Measurements from ENCODE around the gene OR52E5.

The OR52E5 gene

DNA sequence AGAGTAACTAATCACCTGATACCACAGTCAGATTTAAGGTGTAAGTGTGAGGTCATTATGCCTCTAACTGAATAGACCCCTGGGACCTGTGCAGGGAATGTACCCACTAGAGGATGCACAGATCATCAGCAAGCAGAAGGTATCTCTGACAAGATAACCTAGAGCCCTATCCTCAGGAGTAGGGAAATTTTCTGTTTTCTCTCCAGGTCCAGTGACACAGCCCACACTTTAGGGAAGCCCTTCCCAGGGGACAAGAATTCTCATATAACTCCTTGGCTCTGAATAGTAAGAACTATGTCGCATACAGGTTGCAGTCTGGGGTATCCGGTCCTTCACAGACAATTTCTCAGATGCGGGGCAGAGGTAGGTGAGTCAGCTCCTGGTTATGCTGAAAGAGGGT, at the start of gene OR52E5:
Gene OR52E5 (plus strand): TSS at position 301 of the 400 bp plus-strand sequence. CDS start 7,569 bp downstream, outside the sequence.
- no peak for DNase-seq

- DNase-seq: no peak
Measured at GRCh38 chr11:5846701-5847100, 46.3 kb upstream of the OR52E5 start.

- DNase-seq: no peak
Measured at GRCh38 chr11:5847711-5848110, 45.3 kb upstream of the OR52E5 start.

GRCh38 chr11:5851002-5851401, 42.0 kb upstream of the OR52E5 start:
- DNase-seq: no peak

DNA sequence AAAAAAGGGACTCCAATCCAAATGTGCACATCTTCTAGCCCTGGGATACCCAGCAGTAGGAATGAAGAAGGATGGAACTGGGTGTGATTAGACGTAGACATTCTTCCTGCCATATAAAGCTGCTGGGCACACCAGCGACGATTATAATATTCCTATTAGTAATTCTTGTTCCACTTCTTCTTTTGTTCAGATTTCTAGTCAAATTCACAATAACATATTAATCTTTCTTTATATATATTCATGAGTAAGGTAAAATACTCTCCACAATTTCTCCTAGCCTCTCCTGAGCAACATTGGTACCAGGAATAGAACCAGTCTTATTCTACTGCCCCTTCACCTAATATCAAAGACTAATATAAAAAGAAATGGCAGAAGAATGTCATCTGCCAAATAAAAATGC, 35.4 kb upstream of the OR52E5 start, which contains the start of gene OR52E8:
Gene OR52E8 (minus strand): TSS at position 101 of the 400 bp plus-strand sequence. CDS start 0 bp downstream, at position 101.
- no peak for DNase-seq

GRCh38 chr11:5865826-5866225, 27.2 kb upstream of the OR52E5 start:
- DNase-seq: no peak

DNA sequence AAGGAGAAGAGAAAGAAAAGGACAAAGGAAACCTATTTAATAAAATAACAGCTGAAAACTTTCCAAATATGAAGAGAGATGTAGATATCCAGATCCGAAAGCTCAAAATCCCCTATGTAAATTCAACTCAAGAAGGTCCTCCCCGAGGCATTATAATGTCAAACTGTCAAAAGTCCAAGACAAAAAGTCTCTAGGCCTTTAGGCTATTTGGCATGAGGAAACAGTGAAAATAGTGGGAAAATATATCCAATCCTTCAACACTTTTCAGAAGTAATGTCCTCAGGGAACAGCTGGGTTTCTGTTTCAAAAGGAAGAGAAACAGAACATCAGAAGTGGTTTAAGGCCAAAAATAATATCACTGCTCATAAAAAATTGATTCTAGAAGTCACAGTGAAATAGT, 14.4 kb upstream of the OR52E5 start:
- DNase-seq: no peak

- DNase-seq: no peak
Measured at GRCh38 chr11:5880329-5880728, 12.7 kb upstream of the OR52E5 start, which contains the start of gene OR52E4. OR52E4 (plus strand) TSS chr11:5880629; CDS start chr11:5884293, 3,664 bp downstream.

GRCh38 chr11:5881756-5882155, 11.3 kb upstream of the OR52E5 start:
- no peak for DNase-seq

- DNase-seq: no peak
Measured at GRCh38 chr11:5887172-5887571, 5.8 kb upstream of the OR52E5 start.

DNA sequence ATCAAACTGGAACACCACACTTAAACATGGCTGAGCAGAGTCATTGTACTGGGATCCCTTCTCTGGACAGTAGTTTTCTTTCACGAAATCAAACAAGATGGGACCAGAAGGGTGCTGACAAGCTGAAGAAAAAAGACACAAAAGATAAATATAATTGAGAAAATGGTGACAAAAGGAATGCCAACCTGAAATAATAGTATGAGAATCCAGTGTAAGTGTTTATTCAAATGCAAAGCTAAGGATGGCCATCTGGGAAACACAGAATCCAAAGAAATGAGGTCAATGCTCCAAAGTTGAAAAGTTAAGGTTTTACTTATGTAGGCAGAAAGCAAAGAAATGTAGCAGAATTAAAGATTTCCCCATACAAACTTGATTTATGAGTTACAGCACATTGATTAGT, 5.3 kb upstream of the OR52E5 start:
- DNase-seq: no peak

DNA sequence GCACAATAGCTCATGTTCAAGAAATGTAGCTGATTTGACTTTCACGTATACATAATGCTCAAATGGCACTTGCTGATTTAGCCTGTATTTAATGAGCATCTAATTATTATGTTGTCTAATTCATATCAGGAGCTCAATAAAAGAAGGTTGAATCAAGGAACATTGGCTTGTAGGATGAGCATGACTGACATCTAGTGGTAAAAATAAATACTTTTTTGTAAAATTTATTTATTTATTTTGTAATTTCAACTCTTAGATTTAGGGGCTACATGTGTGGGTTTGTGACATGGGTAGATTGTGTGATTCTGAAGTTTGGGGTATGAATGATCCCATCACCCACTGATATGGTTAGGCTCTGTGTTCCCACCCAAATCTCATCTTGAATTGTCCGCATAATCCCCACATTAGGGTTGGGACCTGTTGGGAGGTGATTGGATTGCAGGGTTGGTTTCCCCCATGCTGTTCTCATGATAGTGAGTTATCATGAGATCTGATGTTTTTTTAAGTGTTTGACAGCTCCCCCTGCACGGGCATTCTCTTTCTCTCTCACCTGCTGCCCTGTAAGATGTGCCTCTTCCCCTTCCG, 1.7 kb upstream of the OR52E5 start:
- no peak for DNase-seq

GRCh38 chr11:5899534-5899933, 6.5 kb downstream of the OR52E5 start:
- DNase-seq: no peak

DNA sequence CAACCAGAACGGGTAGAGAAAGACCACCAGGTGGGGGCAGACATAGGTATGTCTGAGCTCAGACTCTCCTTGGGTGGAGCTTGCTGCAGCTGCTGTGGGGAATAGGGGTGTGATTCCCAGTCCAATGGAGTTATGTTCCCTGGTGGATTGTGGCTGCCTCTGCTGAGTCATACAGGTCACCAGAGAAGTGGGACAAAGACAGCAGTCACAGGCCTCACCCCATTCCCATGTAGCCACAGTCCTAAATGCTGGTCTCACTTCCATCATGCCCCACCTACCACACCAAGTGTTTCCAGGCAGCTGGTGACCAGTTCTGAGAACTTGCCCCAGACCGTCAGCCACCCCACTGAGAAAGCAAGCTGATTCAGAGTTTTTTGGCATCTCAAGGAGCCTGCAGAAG, 17.5 kb downstream of the OR52E5 start:
- no peak for DNase-seq

- DNase-seq: no peak
Measured at GRCh38 chr11:5922749-5923426, 29.9 kb downstream of the OR52E5 start.

GRCh38 chr11:5923427-5923776, 30.4 kb downstream of the OR52E5 start:
- DNase-seq: no peak

DNA sequence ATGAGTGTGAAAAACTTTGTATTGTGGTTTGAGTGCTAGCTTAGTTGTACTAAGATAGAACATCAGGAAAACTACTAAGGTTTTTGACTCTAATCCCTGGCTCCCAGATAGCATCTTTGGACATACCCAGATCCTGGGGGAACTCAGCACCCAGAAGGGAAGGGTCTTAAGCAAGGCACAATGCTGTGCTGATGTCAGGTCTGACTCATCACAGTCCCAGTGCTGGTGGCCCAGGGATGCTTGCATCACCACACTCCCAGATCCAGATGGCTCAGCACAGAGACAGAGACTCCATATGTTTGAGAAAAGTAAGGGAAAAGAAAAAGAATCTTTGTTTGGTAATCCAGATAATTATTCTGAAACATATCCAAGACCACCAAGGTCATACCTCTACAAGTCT, 30.8 kb downstream of the OR52E5 start:
- DNase-seq: no peak

DNA sequence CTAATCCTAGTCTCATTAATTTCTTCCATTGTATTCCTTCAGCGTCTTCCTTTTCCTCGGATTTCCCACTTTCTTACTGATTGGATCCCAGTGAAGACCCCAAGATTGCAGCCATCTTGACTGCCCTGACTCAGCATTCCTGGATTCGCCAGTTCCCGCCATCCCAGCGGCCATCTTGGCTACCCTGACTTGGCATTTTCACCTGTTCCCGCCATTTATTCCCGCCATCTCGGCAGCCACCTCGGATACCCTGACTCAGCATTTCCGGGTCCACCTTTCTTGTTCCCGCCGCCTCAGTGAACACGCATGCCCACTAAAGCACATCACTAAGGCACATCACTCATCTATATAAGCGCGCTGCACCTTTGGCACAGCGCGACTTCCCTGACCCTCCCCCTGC, 35.3 kb downstream of the OR52E5 start:
- no peak for DNase-seq

DNA sequence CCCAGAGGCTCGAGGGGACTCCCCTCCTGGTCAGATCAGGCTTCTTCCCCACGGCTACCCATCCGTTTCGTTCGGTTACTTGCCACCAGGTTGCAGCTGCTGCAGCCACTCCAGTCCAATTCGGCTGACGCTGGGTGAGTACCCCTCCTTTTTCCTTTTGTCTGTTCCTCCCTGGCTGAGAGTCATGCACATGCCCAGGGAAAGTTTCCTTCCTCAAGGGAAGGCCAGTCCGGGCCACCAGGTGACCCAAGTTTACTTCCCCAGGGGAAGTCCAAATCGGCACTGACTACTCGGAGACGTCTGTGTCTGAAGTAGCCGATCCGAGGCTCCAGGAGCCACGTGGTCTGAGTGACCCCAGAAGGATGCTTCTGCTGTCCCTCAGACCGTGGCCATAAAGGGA, 35.8 kb downstream of the OR52E5 start:
- DNase-seq: no peak

- no peak for DNase-seq
Measured at GRCh38 chr11:5929571-5930368, 36.8 kb downstream of the OR52E5 start.

DNA sequence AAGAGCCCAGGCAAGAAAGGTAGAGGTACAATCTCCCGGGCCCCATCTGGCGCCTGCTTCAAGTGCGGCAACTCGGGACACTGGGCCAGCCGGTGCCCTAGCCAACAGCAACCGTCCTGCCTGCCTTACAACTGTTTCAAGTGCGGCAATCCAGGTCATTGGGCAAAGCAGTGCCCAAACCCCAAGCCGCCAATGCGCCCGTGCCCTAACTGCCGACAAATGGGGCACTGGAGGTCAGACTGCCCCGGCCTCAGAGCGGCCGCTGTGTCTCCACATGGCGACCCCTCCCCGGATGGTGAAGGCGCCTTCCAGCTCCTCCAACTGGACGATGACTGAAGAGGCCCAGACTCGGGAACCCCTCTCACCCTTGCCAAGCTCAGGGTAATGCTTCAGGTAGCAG, 37.6 kb downstream of the OR52E5 start:
- no peak for DNase-seq

- no peak for DNase-seq
Measured at GRCh38 chr11:5931061-5931460, 38.1 kb downstream of the OR52E5 start.

GRCh38 chr11:5932671-5933070, 39.7 kb downstream of the OR52E5 start:
- DNase-seq: no peak

DNA sequence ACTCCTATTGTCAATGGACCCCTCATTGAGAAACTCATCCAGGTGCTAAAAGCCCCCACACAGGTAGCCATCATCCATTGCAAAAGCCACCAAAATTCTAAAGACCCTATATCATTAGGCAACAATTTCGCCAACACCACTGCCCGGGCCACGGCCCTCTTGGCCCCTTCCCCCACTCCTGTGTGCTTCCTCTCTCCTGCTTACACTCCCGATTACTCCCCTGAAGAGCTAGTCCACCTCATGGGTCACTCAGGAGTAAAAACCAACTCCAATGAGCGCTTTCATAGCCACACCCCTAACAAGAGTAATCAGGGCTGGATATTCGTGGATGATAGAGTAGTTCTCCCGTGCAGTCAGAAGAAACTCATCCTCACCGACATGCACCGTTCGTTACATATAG, 40.1 kb downstream of the OR52E5 start:
- DNase-seq: no peak
